Measurements from ENCODE around the gene KIAA0753.

KIAA0753 gene

DNA sequence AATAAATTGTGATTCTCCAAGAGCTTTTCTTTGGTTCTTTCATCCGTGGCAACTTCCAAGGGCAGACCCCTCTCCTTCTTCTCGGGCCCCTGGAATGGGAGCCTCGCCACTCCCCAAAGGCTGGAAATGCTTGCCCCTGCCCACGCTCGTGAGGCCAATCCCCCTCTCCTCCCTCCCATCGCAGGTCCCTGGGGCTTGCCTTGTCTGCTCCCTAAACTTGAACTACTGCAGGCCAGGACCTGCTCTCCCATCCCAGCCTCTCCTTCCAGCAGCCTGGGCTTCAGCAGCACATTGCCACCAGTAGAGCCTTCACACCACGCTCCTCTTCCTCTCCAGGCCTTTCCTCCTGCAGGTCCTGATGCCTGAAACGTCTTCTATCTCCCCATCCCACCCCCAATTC lies 95.2 kb downstream of the KIAA0753 start:
- no peak for DNase-seq

DNA sequence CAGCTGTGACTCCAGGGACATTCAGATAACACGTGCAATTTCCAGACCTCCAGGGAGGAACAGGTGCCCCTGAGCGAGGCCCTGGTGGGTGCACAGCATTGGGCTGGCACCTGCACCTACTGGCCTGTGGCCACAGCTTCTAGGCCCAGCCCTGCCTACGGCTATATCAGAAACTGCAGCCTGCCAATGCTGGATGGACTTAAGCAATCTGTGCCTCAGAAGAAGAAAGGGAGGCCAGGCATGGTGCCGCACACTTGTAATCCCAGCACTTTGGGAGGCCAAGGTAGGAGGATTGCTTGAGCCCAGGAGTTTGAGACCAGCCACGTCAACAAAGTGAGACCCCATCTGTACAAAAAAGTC lies 96.5 kb downstream of the KIAA0753 start:
- DNase-seq, result no peak

DNA sequence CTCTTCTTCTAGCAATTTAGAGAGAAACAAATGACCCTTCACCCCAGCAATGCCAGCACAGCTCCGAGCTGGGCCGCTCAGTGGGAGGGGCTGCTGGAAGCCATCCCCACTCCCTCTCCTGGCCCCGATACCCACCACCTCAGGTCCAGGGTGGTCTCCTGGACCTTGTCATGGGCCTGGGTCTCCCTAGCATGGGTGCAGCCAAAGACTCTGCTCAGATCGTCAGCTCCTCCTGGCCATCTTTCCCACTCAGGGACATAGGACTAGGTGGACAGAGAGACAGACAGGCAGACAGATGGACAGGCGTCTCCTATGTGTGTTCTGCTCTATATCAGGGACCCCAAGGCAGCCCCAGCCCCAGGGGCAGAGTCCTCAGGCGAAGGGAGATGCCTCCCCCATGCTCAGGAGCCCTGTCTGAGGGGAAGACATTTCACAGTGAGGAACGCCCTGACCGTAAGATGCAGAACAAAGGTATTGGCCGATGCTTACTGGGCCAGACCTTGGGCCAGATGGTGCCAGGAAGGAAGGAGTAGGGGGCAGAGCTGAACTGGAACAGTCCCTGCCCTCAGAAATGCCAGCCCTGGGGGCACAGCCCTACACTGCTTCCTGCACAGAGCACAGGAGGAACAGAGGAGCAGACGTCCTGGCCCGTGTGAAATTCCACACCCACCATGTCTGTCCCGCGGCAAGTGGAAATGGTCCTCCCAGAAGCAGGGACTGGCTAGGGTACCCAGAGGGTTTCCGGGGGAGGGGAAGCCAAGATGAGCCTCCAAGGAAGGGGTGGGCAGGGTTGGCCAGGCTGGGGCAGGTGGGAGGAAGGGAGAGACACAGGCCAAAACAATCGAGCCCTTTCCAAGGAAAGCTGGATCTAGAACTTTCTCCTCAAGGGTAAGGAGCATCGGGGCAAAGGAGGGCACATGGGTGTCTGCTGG lies 97.2 kb downstream of the KIAA0753 start:
- no peak for DNase-seq

DNA sequence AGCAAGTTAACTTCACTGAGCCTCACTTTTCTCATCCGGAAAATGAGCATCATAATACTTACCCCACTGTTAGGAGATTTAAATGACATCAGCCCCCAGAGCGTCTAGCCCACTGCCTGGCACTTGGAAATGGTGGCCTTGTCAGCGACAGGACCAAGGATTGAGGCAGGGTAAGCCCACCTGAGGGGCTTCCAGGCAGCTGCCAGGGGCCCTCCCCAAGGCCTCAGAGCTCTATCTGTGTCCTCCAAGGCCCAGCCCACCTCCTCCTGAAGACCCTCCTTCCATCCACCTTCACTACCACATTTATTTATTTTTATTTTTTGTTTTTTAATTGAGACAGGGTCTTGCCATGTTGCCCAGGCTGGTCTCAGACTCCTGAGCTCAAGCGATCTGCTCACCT lies 97.9 kb downstream of the KIAA0753 start:
- no peak for DNase-seq

DNA sequence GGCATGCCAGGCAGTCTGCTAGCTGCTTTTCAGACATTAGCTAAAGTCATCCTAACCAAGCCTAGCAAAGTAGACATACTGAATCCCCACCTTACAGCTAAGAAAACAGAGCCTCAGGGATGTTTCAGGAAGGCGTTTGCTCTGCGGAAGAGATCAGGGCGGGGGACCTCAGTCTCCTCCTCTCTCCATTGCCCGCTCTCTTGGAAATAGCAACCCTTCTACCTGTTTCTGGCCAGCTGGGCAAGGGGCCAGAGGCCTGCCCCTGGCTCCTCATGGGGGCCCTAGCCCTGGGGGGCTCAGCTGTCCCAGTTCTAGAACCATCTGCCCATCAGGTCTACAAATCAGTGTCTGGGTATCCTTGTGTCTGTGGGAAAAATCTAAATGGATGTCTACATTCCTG lies 98.6 kb downstream of the KIAA0753 start:
- DNase-seq, result no peak

DNA sequence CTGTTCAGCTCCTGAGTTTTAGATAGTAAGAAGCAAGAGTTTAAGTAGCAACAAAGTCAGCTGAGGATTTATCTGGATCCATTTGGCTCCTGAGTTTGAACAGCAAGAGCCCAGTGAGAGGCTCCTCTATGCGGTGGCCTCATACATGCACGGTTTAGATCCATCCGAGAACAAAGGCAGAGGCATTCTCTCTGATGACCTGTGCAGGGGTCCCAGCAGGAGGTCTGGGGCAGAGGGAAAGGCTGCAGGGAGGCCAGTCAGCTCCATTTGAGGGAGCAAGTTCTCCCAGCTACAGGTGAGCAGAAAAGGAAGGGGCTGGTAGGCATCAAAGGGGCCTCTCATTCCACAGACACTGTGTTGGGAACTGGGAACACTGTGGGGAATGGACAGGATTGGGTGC lies 100.6 kb downstream of the KIAA0753 start:
- no peak for DNase-seq

DNA sequence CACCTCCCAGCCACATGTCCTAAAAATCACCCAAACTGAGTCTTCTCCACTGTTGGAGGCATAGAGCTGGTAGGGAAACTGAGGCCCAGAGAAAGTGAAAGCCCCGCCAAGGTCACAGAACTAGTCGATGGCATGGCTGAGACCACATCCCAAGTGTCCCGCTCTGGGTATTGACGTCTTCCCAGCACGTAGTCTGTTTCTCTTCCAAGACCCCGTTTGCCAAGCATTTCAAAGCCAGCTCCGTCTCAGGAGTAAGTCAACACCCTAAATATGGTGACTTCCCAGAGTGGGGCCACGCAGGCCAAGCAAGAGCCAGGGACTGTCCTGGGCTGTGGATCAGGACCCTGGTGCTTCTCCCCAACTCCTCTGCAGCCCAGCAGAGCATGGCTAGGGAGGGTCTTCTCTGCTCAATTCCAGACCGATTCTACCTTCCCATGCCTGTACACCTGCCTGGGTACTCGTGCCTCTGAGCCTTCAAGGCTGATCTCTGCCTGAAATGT lies 103.9 kb downstream of the KIAA0753 start:
- no peak for DNase-seq

DNA sequence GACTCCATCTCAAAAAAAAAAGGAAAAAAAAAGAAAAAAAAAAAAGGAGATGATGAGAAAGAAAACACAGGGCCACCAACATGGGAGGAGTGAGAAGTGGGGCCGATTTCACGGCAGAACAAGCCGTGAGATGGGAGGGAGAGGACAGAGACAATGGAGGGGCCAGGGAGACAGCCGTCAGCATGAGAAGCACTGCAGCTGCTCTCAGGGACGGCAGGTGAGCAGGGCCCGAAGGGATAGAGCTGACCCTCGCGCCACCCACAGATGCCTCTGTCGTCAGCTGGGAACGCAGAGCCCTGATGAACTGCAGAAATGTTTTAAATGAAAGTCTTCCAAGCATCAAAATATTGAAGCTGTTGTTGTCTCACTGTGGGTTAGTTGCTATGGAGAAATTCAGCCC lies 104.5 kb downstream of the KIAA0753 start:
- no peak for DNase-seq

DNA sequence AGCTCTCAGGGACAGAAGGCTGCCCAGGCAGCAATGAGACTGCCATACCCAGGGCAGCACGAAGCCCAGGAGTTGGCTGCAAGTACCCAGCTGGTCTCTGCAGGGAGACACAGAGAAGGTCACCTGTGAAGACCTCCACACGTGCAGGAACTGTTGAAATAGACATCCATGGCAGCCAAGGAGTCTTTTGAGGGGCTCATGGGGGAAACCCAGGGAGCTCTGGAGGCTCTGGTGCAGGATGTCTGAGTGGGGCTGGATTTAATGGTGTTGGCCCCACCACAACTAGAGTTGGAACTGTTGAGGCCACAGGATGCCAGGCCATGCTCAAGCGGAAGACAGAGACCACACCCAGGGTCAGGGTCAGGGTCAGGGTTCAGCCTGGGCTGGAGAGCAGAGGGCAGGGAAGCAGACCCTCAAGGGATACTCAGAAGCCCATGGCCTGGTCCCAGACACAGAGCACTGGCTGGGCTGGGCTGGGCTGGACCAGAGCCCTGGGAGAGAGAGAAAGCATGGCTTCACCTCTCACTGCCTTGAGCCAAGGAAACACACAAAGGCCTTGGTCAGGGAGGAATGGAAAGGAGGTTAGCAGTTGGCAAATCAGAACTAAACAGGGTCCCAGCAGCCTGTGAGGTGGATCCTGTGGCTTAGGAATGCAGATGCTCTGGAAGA lies 105.5 kb downstream of the KIAA0753 start:
- no peak for DNase-seq

DNA sequence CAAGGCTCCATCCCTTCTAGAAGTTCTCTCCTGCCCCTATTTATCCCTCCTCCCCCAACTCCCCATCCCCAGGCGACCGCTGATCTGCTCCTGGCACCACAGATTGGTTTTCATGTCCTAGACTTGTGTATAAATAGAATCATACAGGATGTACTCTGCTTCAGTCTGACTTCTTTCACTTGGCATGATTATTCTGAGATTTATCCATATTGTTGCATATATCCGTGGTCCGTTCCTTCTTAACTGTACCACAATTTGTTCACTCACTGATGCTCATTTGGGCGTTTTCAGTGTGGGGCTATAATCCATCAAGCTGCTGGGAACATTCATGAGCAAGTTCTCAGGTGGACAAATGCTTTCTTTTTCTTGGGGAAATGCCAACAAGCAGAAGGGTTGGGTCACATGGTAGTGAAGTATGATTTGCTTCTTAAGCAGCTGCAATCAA lies 108.0 kb downstream of the KIAA0753 start:
- DNase-seq, result no peak

DNA sequence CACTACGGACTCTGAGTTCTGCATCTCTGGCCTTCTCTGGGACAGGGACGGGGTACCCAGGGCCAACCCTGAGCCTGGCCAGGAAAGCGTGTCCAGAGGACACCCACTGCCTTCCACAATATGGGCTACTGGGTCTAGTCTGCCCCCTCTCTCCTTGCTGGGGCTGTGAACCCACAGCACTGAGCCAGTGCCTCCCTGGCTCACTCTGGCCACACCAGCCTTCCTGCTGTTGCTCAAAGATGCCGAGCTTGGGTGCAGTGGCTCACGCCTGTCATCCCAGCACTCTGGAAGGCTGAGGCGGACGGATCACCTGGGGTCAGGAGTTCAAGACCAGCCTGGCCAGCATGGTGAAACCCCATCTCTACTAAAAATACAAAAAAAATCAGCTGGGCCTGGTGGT lies 108.9 kb downstream of the KIAA0753 start:
- no peak for DNase-seq

DNA sequence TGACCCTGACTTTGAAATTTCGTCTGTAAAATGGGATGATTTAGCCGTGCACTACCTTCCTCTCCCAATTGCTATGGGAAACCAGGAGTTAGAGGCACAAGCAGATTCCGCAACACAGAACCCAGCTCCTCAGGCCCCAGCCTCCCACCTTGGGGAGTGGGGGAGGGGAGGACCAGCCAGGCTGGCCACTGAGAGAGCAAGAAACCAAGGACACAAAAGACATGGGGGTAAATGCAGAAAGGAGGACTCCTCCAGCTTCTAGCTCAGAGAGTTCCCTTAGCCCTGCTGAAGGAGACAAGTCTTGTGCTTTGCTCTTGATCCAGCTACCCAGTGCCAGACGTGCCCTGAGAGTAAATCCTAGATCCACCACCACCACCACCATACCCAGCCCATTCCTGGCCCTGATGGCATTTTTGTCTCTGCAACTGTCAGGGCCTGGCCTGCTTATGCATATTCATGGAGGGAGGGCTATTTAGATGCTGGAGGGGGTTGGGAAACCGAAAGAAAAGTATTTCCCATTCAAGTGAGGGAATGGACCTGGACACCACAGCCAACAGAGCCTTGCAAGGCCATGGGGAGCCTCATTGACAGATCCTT lies 110.1 kb downstream of the KIAA0753 start:
- no peak for DNase-seq

DNA sequence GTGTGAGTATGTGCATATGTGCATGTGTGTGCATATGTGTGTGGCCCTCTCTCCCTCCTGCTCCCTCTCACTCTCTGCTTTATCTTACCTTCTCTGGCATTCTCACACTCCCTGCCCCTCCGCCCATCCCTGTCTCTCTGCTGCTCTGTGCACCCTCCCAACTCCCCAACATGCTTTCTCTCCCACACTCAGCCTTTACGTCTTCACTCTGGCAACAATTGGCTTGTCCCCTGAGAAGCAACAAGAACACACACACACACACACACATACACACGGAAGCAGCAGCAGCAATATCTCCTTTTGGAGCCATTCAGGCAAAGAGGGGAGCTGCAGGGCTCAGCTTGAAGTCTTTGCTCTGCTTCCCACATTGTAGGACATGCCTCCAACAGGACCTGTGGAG lies 112.0 kb downstream of the KIAA0753 start:
- DNase-seq, result no peak

Data from NCI-H1694 treated with DMSO at 0.1 percent for 48 hours (cell line).